Measurements from ENCODE around the gene RAB36.

The RAB36 gene

DNA sequence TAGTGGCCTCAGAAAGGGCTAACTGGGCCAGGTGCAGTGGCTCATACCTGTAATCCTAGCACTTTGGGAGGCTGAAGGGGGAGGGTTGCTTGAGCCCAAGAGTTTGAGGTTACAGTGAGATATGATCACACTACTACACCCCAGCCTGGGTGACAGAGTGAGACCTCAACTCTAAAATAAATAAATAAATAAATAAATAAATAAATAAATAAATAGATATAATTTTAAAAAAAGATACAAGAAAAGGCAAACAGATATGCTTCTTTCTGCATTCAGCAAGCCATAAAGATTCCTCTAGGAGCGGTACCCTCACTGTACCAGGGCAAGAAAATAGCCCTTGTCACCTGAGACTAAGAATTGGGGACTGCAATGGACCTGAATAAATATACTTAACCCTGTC is 2.2 kb upstream of the RAB36 start:
- no peaks in the 10 kb centered on the region for H3K79me2 ChIP-seq (ENCODE audit: control insufficient read depth, low read length)
- H3K27ac ChIP-seq (ENCODE audit: low read depth, low read length) = no peak overlapping the region
- H3K9me2 ChIP-seq (replicated peaks; ENCODE audit: control insufficient read depth, low read length) = no peaks in the 10 kb centered on the region
- TF ChIP-seq CTCF (IDR thresholded peaks at IDR 0.05; ENCODE audit: low read depth, low read length, poor library complexity, severe bottlenecking) (no peak), EZH2phosphoT487 (IDR thresholded peaks at IDR 0.05; ENCODE audit: borderline replicate concordance, low read length) (no peak)
- H3K4me1 ChIP-seq (ENCODE audit: control insufficient read depth, low read length) = peaks cover 67% of the 10 kb centered on the region
- no peaks in the 10 kb centered on the region for H4K20me1 ChIP-seq (ENCODE audit: control insufficient read depth, insufficient read depth, low read depth, low read length)
- H3F3A ChIP-seq (ENCODE audit: control insufficient read depth, insufficient read depth) = peaks cover 3% of the 10 kb centered on the region; the same call in 1 of the 2 replicates
- no peaks in the 10 kb centered on the region for H3K9me3 ChIP-seq (ENCODE audit: control insufficient read depth, insufficient read depth, low read length)
- H3K27me3 ChIP-seq (ENCODE audit: control insufficient read depth, low read length) = no peaks in the 10 kb centered on the region
- no peaks in the 10 kb centered on the region for H3K36me3 ChIP-seq (ENCODE audit: control insufficient read depth, low read length)
- H3K4me2 ChIP-seq (ENCODE audit: low read length) = no peak overlapping the region
- H3K4me3 ChIP-seq (ENCODE audit: low read length) = no peak overlapping the region

GRCh38 chr22:23144432-23144831 is 845 bp upstream of the RAB36 start:
- Histone ChIP-seq H4K20me1 (ENCODE audit: control insufficient read depth, insufficient read depth, low read depth, low read length) (no peaks in the 10 kb centered on the region), H3K4me3 (ENCODE audit: low read length) (peak overlapping the region; percentile 77), H3K27ac (ENCODE audit: low read depth, low read length) (no peak overlapping the region), H3K4me2 (ENCODE audit: low read length) (peak overlapping the region; percentile 84), H3K79me2 (ENCODE audit: control insufficient read depth, low read length) (no peaks in the 10 kb centered on the region), H3K9me2 (replicated peaks; ENCODE audit: control insufficient read depth, low read length) (no peaks in the 10 kb centered on the region), H3K36me3 (ENCODE audit: control insufficient read depth, low read length) (no peaks in the 10 kb centered on the region), H3K27me3 (ENCODE audit: control insufficient read depth, low read length) (no peaks in the 10 kb centered on the region), H3F3A (ENCODE audit: control insufficient read depth, insufficient read depth) (peaks cover 3% of the 10 kb centered on the region; the same call in 1 of the 2 replicates), H3K9me3 (ENCODE audit: control insufficient read depth, insufficient read depth, low read length) (no peaks in the 10 kb centered on the region), H3K4me1 (ENCODE audit: control insufficient read depth, low read length) (peaks cover 56% of the 10 kb centered on the region)
- TF ChIP-seq EZH2phosphoT487 (IDR thresholded peaks at IDR 0.05; ENCODE audit: borderline replicate concordance, low read length) (no peak), CTCF (IDR thresholded peaks at IDR 0.05; ENCODE audit: low read depth, low read length, poor library complexity, severe bottlenecking) (no peak)

- no peaks in the 10 kb centered on the region for H3K79me2 ChIP-seq (ENCODE audit: control insufficient read depth, low read length)
- no peak overlapping the region for H3K27ac ChIP-seq (ENCODE audit: low read depth, low read length)
- H3K27me3 ChIP-seq (ENCODE audit: control insufficient read depth, low read length) = no peaks in the 10 kb centered on the region
- no peaks in the 10 kb centered on the region for H3F3A ChIP-seq (ENCODE audit: control insufficient read depth, insufficient read depth)
- no peaks in the 10 kb centered on the region for H3K36me3 ChIP-seq (ENCODE audit: control insufficient read depth, low read length)
- H3K4me1 ChIP-seq (ENCODE audit: control insufficient read depth, low read length) = peaks cover 46% of the 10 kb centered on the region
- no peaks in the 10 kb centered on the region for H3K9me2 ChIP-seq (replicated peaks; ENCODE audit: control insufficient read depth, low read length)
- H3K9me3 ChIP-seq (ENCODE audit: control insufficient read depth, insufficient read depth, low read length) = no peaks in the 10 kb centered on the region
- H4K20me1 ChIP-seq (ENCODE audit: control insufficient read depth, insufficient read depth, low read depth, low read length) = no peaks in the 10 kb centered on the region
- peak overlapping the region; percentile 84 for H3K4me2 ChIP-seq (ENCODE audit: low read length)
- peak overlapping the region; percentile 77 for H3K4me3 ChIP-seq (ENCODE audit: low read length)
- TF ChIP-seq EZH2phosphoT487 (IDR thresholded peaks at IDR 0.05; ENCODE audit: borderline replicate concordance, low read length) (no peak), CTCF (IDR thresholded peaks at IDR 0.05; ENCODE audit: low read depth, low read length, poor library complexity, severe bottlenecking) (no peak)
Observed at GRCh38 chr22:23145878-23146470, 697 bp downstream of the RAB36 start.
